ENCODE data around the gene WDR37. TPM values are rescaled to one million over a fixed set of nuclear protein-coding genes. Genes with fewer than 3 reads are reported as not detected.
"Not testable (repeated sequence)": the region's sequence is repeated elsewhere in the genome, so short reads cannot be mapped to it uniquely, and the experiment has no call there.

Gene WDR37, protein sequence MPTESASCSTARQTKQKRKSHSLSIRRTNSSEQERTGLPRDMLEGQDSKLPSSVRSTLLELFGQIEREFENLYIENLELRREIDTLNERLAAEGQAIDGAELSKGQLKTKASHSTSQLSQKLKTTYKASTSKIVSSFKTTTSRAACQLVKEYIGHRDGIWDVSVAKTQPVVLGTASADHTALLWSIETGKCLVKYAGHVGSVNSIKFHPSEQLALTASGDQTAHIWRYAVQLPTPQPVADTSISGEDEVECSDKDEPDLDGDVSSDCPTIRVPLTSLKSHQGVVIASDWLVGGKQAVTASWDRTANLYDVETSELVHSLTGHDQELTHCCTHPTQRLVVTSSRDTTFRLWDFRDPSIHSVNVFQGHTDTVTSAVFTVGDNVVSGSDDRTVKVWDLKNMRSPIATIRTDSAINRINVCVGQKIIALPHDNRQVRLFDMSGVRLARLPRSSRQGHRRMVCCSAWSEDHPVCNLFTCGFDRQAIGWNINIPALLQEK
- total RNA-seq: 10 to 100 TPM; 18.1 to 18.7 TPM

- Mint-ChIP-seq H3K27ac (peak within 1 kb of the TSS; percentile 97), H3K36me3 (ENCODE audit: insufficient read depth in 2 of 2) (peaks cover 6 to 22% of the 10 kb centered on the region in 2 donors), H3K4me3 (peak within 1 kb of the TSS; percentile 98 to 99), H3K27me3 (ENCODE audit: low read depth) (no peaks in the 10 kb centered on the region), H3K4me1 (ENCODE audit: low read depth) (peaks cover 88% of the 10 kb centered on the region), H3K9me3 (no peaks in the 10 kb centered on the region)
- DNase-seq (peak; percentile 91 to 92), ATAC-seq (replicated peaks in 1 of 2) (peak; percentile 97 to 98)
Measured at GRCh38 chr10:1056326-1057105, at the start of gene WDR37. Gene WDR37, plus strand, starts transcription at chr10:1056385. Its CDS starts 15,771 bp downstream, at chr10:1072156.

DNA sequence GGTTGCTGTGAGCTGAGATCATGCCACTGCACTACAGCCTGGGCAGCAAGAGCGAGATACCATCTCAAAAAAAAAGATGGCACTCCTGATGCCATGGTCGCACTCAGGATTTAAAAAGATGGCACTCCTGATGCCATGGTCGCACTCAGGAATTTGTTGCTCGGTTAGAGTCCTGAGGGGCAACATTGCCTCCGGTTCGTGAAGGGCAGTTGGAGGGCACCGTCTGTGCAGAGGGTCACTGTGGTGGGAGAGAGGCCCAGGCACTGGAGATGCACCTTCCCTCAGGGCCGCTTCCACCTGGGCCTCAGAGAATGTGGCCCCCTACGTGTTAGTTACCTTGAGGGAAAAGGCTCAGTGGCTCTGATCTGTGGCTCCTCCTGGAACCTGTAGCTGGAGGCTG lies 49.6 kb upstream of the WDR37 start:
- no peak overlapping the region for H3K27ac Mint-ChIP-seq
- H3K4me3 Mint-ChIP-seq: no peak overlapping the region
- ATAC-seq (replicated peaks in 1 of 2) (no peak), DNase-seq (no peak)
- H3K36me3 Mint-ChIP-seq (ENCODE audit: insufficient read depth in 2 of 2): peaks cover 31 to 54% of the 10 kb centered on the region in 2 donors
- H3K9me3 Mint-ChIP-seq: no peaks in the 10 kb centered on the region
- H3K4me1 Mint-ChIP-seq (ENCODE audit: low read depth): peaks cover 22% of the 10 kb centered on the region
- no peaks in the 10 kb centered on the region for H3K27me3 Mint-ChIP-seq (ENCODE audit: low read depth)

GRCh38 chr10:1007583-1007982 lies 48.6 kb upstream of the WDR37 start:
- peaks cover 28 to 57% of the 10 kb centered on the region in 2 donors for H3K36me3 Mint-ChIP-seq (ENCODE audit: insufficient read depth in 2 of 2)
- no peak overlapping the region for H3K4me3 Mint-ChIP-seq
- no peaks in the 10 kb centered on the region for H3K27me3 Mint-ChIP-seq (ENCODE audit: low read depth)
- peak overlapping the region; percentile 56 for H3K27ac Mint-ChIP-seq
- peaks cover 22% of the 10 kb centered on the region for H3K4me1 Mint-ChIP-seq (ENCODE audit: low read depth)
- ATAC-seq (replicated peaks in 1 of 2) (no peak), DNase-seq (no peak)
- no peaks in the 10 kb centered on the region for H3K9me3 Mint-ChIP-seq

DNA sequence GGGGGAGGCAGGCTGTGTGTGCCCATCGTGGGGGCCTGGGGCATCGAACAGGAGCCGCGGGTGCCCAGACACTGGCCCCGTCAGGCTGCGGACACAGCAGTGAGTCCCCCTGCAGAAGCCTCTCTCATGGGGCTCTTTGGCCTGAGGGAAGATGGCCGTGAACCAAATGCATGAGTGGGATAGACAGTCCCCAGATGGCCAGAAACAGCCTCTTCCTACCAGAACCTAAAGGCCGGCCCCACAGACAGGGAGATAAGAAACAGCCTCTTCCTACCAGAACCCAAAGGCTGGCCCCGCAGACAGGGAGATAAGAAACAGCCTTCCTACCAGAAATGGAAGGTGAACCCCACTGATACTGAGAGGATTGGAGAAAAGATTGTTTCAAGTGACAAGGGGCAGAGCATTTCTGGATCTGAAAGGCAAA lies 47.1 kb upstream of the WDR37 start:
- peaks cover 22% of the 10 kb centered on the region for H3K4me1 Mint-ChIP-seq (ENCODE audit: low read depth)
- H3K27ac Mint-ChIP-seq: peak overlapping the region; percentile 81

GRCh38 chr10:1009947-1010346 lies 46.2 kb upstream of the WDR37 start:
- H3K27me3 Mint-ChIP-seq (ENCODE audit: low read depth); H3K4me3 Mint-ChIP-seq; H3K9me3 Mint-ChIP-seq; DNase-seq: not testable (repeated sequence)
- Mint-ChIP-seq H3K4me1 (ENCODE audit: low read depth) (peaks cover 22% of the 10 kb centered on the region), H3K27ac (peak overlapping the region; percentile 81), H3K36me3 (ENCODE audit: insufficient read depth in 2 of 2) (peaks cover 22 to 61% of the 10 kb centered on the region in 2 donors)
- peak; percentile 80 to 82 for ATAC-seq (replicated peaks in 1 of 2)

More for the DNA sequence above, 47.1 kb upstream of the WDR37 start:
- H3K9me3 Mint-ChIP-seq: no peaks in the 10 kb centered on the region
- H3K36me3 Mint-ChIP-seq (ENCODE audit: insufficient read depth in 2 of 2): peaks cover 22 to 53% of the 10 kb centered on the region in 2 donors
- ATAC-seq (replicated peaks in 1 of 2) (no peak), DNase-seq (no peak)
- peak overlapping the region in 1 of 2 donors; percentile 13 for H3K4me3 Mint-ChIP-seq
- no peaks in the 10 kb centered on the region for H3K27me3 Mint-ChIP-seq (ENCODE audit: low read depth)

DNA sequence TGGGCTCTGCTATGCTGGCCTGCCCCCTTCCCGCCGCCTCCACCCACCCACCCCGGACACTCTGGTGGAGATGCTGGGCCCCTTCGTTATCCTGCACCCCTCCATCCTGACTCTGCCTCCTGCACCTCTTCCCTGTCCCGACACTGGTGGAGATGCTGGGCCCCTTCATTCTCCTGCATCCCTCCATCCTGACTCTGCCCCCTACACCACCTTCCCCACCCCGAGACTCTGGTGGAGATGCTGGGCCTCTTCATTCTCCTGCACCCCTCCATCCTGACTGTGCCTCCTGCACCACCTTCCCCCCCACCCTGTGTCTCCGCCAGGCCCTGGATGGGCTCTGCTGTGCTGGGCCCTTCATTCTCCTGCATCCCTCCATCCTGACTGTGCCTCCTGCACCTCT lies 45.5 kb upstream of the WDR37 start:
- Mint-ChIP-seq H3K4me3 (no peak overlapping the region), H3K9me3 (no peaks in the 10 kb centered on the region), H3K27me3 (ENCODE audit: low read depth) (no peaks in the 10 kb centered on the region), H3K4me1 (ENCODE audit: low read depth) (peaks cover 22% of the 10 kb centered on the region), H3K27ac (no peak overlapping the region), H3K36me3 (ENCODE audit: insufficient read depth in 2 of 2) (peaks cover 20 to 55% of the 10 kb centered on the region in 2 donors)
- DNase-seq: no peak
- ATAC-seq (replicated peaks in 1 of 2): no peak

DNA sequence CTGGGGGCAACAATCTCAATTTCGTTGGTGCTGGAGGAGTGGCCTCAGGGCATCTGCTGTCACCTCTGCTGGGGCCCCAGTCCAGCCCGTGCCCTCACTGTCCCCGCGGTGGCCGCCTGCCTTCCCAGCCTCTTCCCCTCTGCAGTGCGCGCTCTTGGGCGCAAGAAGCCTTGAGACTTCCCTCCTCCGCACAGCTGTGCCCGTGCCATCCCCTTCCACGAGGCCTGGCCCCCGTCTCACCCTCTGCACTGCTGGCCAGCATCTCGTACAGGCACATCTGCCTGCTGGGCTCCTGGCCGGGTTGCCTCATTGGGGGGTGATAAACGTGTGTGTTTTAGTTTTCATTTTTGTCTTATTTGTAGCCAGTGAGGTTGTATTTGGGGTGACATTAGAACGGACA lies 44.5 kb upstream of the WDR37 start:
- H3K36me3 Mint-ChIP-seq (ENCODE audit: insufficient read depth in 2 of 2): peaks cover 20 to 60% of the 10 kb centered on the region in 2 donors
- H3K4me1 Mint-ChIP-seq (ENCODE audit: low read depth): peaks cover 22% of the 10 kb centered on the region
- no peak for DNase-seq

GRCh38 chr10:1015688-1016087 lies 40.5 kb upstream of the WDR37 start:
- DNase-seq (no peak), ATAC-seq (replicated peaks in 1 of 2) (no peak)
- Mint-ChIP-seq H3K4me3 (no peak overlapping the region), H3K36me3 (ENCODE audit: insufficient read depth in 2 of 2) (peaks cover 15 to 63% of the 10 kb centered on the region in 2 donors), H3K27me3 (ENCODE audit: low read depth) (no peaks in the 10 kb centered on the region), H3K9me3 (no peaks in the 10 kb centered on the region), H3K4me1 (ENCODE audit: low read depth) (peaks cover 6% of the 10 kb centered on the region), H3K27ac (no peak overlapping the region)

More for the DNA sequence above, 44.5 kb upstream of the WDR37 start:
- Mint-ChIP-seq H3K27me3 (ENCODE audit: low read depth) (no peaks in the 10 kb centered on the region), H3K9me3 (no peaks in the 10 kb centered on the region), H3K27ac (peak overlapping the region; percentile 60), H3K4me3 (no peak overlapping the region)
- no peak for ATAC-seq (replicated peaks in 1 of 2)

GRCh38 chr10:1019362-1019761 lies 36.8 kb upstream of the WDR37 start:
- ATAC-seq (replicated peaks in 1 of 2) (no peak), DNase-seq (no peak)
- Mint-ChIP-seq H3K27me3 (ENCODE audit: low read depth) (no peaks in the 10 kb centered on the region), H3K36me3 (ENCODE audit: insufficient read depth in 2 of 2) (peaks cover 4 to 42% of the 10 kb centered on the region in 2 donors), H3K27ac (no peak overlapping the region), H3K9me3 (no peaks in the 10 kb centered on the region), H3K4me1 (ENCODE audit: low read depth) (no peaks in the 10 kb centered on the region), H3K4me3 (no peak overlapping the region)

- DNase-seq (no peak), ATAC-seq (replicated peaks in 1 of 2) (no peak)
- H3K27ac Mint-ChIP-seq: no peak overlapping the region
- H3K27me3 Mint-ChIP-seq (ENCODE audit: low read depth): no peaks in the 10 kb centered on the region
- no peak overlapping the region for H3K4me3 Mint-ChIP-seq
- H3K4me1 Mint-ChIP-seq (ENCODE audit: low read depth): no peaks in the 10 kb centered on the region
- H3K36me3 Mint-ChIP-seq (ENCODE audit: insufficient read depth in 2 of 2): peaks cover 4 to 37% of the 10 kb centered on the region in 2 donors
- no peaks in the 10 kb centered on the region for H3K9me3 Mint-ChIP-seq
Measured at GRCh38 chr10:1020460-1020859, 35.7 kb upstream of the WDR37 start.

- no peak overlapping the region for H3K27ac Mint-ChIP-seq
- H3K4me3 Mint-ChIP-seq: no peak overlapping the region
- no peaks in the 10 kb centered on the region for H3K27me3 Mint-ChIP-seq (ENCODE audit: low read depth)
- DNase-seq: no peak
- H3K9me3 Mint-ChIP-seq: no peaks in the 10 kb centered on the region
- H3K36me3 Mint-ChIP-seq (ENCODE audit: insufficient read depth in 2 of 2): peaks cover 4 to 36% of the 10 kb centered on the region in 2 donors
- no peaks in the 10 kb centered on the region for H3K4me1 Mint-ChIP-seq (ENCODE audit: low read depth)
- ATAC-seq (replicated peaks in 1 of 2): peak in 1 of 2 donors; percentile 24
Measured at GRCh38 chr10:1020958-1021357, 35.2 kb upstream of the WDR37 start.

GRCh38 chr10:1022413-1022812 lies 33.8 kb upstream of the WDR37 start:
- no peaks in the 10 kb centered on the region for H3K9me3 Mint-ChIP-seq
- no peak for DNase-seq
- ATAC-seq (replicated peaks in 1 of 2): no peak
- peaks cover 2 to 26% of the 10 kb centered on the region in 2 donors for H3K36me3 Mint-ChIP-seq (ENCODE audit: insufficient read depth in 2 of 2)
- no peak overlapping the region for H3K4me3 Mint-ChIP-seq
- H3K27ac Mint-ChIP-seq: no peak overlapping the region
- no peaks in the 10 kb centered on the region for H3K4me1 Mint-ChIP-seq (ENCODE audit: low read depth)
- no peaks in the 10 kb centered on the region for H3K27me3 Mint-ChIP-seq (ENCODE audit: low read depth)

DNA sequence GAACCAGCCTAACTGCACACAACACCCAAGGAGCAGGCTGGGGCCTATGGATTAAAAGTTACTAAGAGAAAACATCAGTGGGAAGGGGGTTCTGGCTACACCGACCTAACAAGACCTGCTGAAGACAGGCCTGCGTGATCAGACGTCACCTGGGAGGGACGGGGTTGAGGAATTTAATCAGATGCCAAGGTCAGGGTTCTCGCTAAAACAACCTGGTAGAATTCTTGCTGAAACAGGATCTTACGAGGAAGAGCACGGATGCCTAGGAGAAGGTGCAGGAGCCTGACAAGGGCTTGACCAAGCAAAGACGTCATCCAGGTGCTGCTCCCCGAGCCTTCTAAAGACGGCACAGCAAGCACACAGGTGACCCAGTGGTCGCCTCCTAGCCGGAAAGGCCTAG lies 32.1 kb upstream of the WDR37 start:
- no peaks in the 10 kb centered on the region for H3K27me3 Mint-ChIP-seq (ENCODE audit: low read depth)
- H3K4me3 Mint-ChIP-seq: no peak overlapping the region
- no peaks in the 10 kb centered on the region for H3K9me3 Mint-ChIP-seq
- peaks cover under 1 to 16% of the 10 kb centered on the region in 2 donors for H3K36me3 Mint-ChIP-seq (ENCODE audit: insufficient read depth in 2 of 2)
- no peak overlapping the region for H3K27ac Mint-ChIP-seq
- no peaks in the 10 kb centered on the region for H3K4me1 Mint-ChIP-seq (ENCODE audit: low read depth)
- DNase-seq (no peak), ATAC-seq (replicated peaks in 1 of 2) (no peak)
